ENCODE data around the gene ATMIN. TPM values are rescaled to one million over a fixed set of nuclear protein-coding genes. Genes with fewer than 3 reads are reported as not detected.

ATMIN gene
- total and polyA plus RNA-seq, 2 of the 13 experiments (the other 11 are each of a cell fraction or from before 2014, with no cell fraction given): 34.6 to 60.4 TPM

GRCh38 chr16:81077076-81077940 lies 41.7 kb downstream of the ATMIN start, which contains the start of gene C16orf46 (continued):
- TF ChIP-seq NCOR1 (IDR thresholded peaks at IDR 0.05; ENCODE audit: borderline replicate concordance, low read length): no peak
- peak; percentile 47; the same call in 1 of the 2 replicates for TF ChIP-seq MEF2D (CRISPR knock-in tag; IDR thresholded peaks at IDR 0.05)
- TF ChIP-seq NONO (IDR thresholded peaks at IDR 0.05): no peak
- TF ChIP-seq NONO (CRISPR knock-in tag; conservative IDR thresholded peaks at IDR 0.05): peak; percentile 91
- no peak; the same call in 1 of the 2 replicates for TF ChIP-seq ZSCAN5A (CRISPR knock-in tag; IDR thresholded peaks at IDR 0.05; ENCODE audit: borderline replicate concordance)
- no peak; the same call in none of the 2 replicates for TF ChIP-seq ZFP90 (CRISPR knock-in tag; IDR thresholded peaks at IDR 0.05; ENCODE audit: borderline replicate concordance)
- peak; percentile 76; the same call in 1 of the 2 replicates for TF ChIP-seq GZF1 (CRISPR knock-in tag; IDR thresholded peaks at IDR 0.05)
- peak; percentile 97 for TF ChIP-seq ZNF567 (CRISPR knock-in tag; IDR thresholded peaks at IDR 0.05; ENCODE audit: borderline replicate concordance)
- TF ChIP-seq FOXP1 (IDR thresholded peaks at IDR 0.05): no peak
- no peak for TF ChIP-seq FOXP1 (CRISPR knock-in tag; IDR thresholded peaks at IDR 0.05)
- TF ChIP-seq ATF4 (CRISPR knock-in tag; IDR thresholded peaks at IDR 0.05): no peak
- peak; percentile 79 for TF ChIP-seq PHF5A (CRISPR knock-in tag; IDR thresholded peaks at IDR 0.05; ENCODE audit: low read depth, unreplicated experiment)
- TF ChIP-seq HOXA7 (CRISPR knock-in tag; IDR thresholded peaks at IDR 0.05): no peak
- TF ChIP-seq MAZ (IDR thresholded peaks at IDR 0.05; ENCODE audit: borderline replicate concordance, low read depth, low read length): 0 out of 2 replicates have a peak, but pooled peaks have one; percentile 31
- peak; percentile 80 for TF ChIP-seq MAZ (CRISPR knock-in tag; IDR thresholded peaks at IDR 0.05; ENCODE audit: low read depth)
- TF ChIP-seq CCAR2 (optimal IDR thresholded peaks at IDR 0.05; ENCODE audit: low read depth, low read length): no peak
- peak; percentile 91; the same call in 1 of the 2 replicates for TF ChIP-seq ZNF235 (CRISPR knock-in tag; IDR thresholded peaks at IDR 0.05; ENCODE audit: borderline replicate concordance)
- TF ChIP-seq RCOR2 (CRISPR knock-in tag; IDR thresholded peaks at IDR 0.05): no peak
- TF ChIP-seq RBM39 (IDR thresholded peaks at IDR 0.05; ENCODE audit: low read depth, low read length, poor library complexity, severe bottlenecking): peak; percentile 79
- TF ChIP-seq RERE (CRISPR knock-in tag; IDR thresholded peaks at IDR 0.05; ENCODE audit: low read depth): peak; percentile 38; the same call in 1 of the 2 replicates
